HG03457 (cell line): ENCODE results near the gene FZD8.
"Not testable (repeated sequence)": the region's sequence is repeated elsewhere in the genome, so short reads cannot be mapped to it uniquely, and the experiment has no call there.

Experiments used
- ATAC-seq: cut with Tn5 transposase; IDR thresholded peaks from one replicate; pipeline ENCODE4 v1.9.1; 2021; ENCODE audit warnings: moderate number of reproducible peaks; ENCODE audit not compliant: unreplicated experiment

FZD8 gene

GRCh38 chr10:35642035-35642792 lies at the start of gene FZD8:
Gene FZD8, minus strand, starts transcription at chr10:35642296. Its CDS starts 867 bp downstream, at chr10:35641429.
- peak; percentile 87 for ATAC-seq

- no peak for ATAC-seq
These were observed 49.6 kb upstream of the FZD8 start for GRCh38 chr10:35691522-35692236.

- no peak for ATAC-seq
These were observed 48.4 kb upstream of the FZD8 start for GRCh38 chr10:35690534-35690933.

GRCh38 chr10:35685858-35686257 lies 43.8 kb upstream of the FZD8 start:
- ATAC-seq = not testable (repeated sequence)

GRCh38 chr10:35685402-35685801 lies 43.3 kb upstream of the FZD8 start:
- no peak for ATAC-seq

- ATAC-seq = no peak
These were observed 42.5 kb upstream of the FZD8 start for GRCh38 chr10:35684586-35684985.

- no peak for ATAC-seq
These were observed 33.8 kb upstream of the FZD8 start for GRCh38 chr10:35675846-35676245.

GRCh38 chr10:35674843-35675242 lies 32.7 kb upstream of the FZD8 start:
- ATAC-seq = no peak

- no peak for ATAC-seq
These were observed 27.0 kb upstream of the FZD8 start for GRCh38 chr10:35668865-35669650.

- ATAC-seq = no peak
These were observed 25.9 kb upstream of the FZD8 start for GRCh38 chr10:35667971-35668370.

GRCh38 chr10:35667270-35667889 lies 25.3 kb upstream of the FZD8 start:
- ATAC-seq = no peak

- no peak for ATAC-seq
These were observed 19.1 kb upstream of the FZD8 start for GRCh38 chr10:35661236-35661635.

GRCh38 chr10:35659456-35659855 lies 17.4 kb upstream of the FZD8 start:
- ATAC-seq = no peak

GRCh38 chr10:35657621-35658020 lies 15.5 kb upstream of the FZD8 start:
- ATAC-seq = no peak

GRCh38 chr10:35652824-35653223 lies 10.7 kb upstream of the FZD8 start:
- ATAC-seq = no peak

- no peak for ATAC-seq
These were observed 8.8 kb upstream of the FZD8 start for GRCh38 chr10:35650894-35651293.

GRCh38 chr10:35644050-35644950 lies 2.2 kb upstream of the FZD8 start:
- no peak for ATAC-seq

GRCh38 chr10:35643151-35644049 lies 1.3 kb upstream of the FZD8 start:
- no peak for ATAC-seq

- ATAC-seq = no peak
These were observed 658 bp upstream of the FZD8 start for GRCh38 chr10:35642793-35643114.
